Hepatocyte (in vitro differentiated cells): ENCODE results near the gene ELFN1.

ENCODE experiments used
- EZH2 ChIP-seq: fragments of 200-600 bp; sonication (generic); IDR thresholded peaks from 2 replicates; pipeline ENCODE4 v1.6.1; 2016; ENCODE audit warnings: antibody characterized with exemption, mild to moderate bottlenecking, borderline replicate concordance
- EZH2phosphoT487 ChIP-seq: fragments of 200-600 bp; sonication (generic); IDR thresholded peaks from one replicate; pipeline ENCODE4 v1.6.1; 2018; ENCODE audit warnings: antibody characterized with exemption, mild to moderate bottlenecking, low read depth, moderate library complexity; ENCODE audit not compliant: unreplicated experiment, severe bottlenecking

DNA sequence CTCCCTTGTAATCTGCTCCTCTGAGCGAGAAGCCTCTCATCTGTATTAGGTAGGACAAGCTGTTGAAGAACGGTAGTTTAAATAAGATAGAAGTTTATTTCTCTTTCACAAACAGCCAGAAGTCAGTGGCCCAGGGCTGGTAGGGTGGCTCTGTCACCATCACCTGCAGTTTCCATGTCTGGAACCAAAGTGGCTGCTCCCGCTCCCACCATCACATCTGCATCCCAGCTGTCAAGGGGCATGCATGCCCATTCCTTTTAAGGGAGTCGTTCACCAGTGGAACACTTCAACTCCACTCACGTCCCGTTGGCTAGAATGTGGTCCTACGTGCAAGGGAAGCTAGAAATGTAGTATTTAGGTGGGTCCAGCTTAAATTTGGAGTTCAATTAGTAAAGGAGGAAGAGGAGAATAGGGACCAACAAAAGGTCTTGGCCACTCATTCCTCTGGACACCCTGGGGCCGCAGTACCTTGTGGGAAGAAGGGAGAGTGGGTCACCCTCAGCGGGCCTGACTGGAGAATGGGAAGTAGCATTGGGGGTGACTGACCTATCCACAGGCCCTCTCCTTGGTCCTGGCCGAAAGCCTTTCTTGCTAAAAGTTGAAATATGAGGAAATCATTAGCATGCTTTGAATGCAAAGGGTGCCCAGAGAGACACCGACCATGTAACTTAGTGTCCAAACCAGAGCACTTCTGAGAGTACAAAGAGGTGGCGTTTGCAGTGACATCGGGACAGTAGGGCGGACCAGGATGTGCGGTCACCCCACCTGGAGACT, 48.0 kb downstream of the ELFN1 start:
- TF ChIP-seq EZH2phosphoT487 (no peak), EZH2 (no peak)
